Measurements from ENCODE around the gene OR8D1. TPM values are rescaled to one million over a fixed set of nuclear protein-coding genes. Genes with fewer than 3 reads are reported as not detected.
A peak's percentile ranks its signal among the peaks of the same experiment; 100 is the strongest.
"Not testable (repeated sequence)": the region's sequence is repeated elsewhere in the genome, so short reads cannot be mapped to it uniquely, and the experiment has no call there.

Gene OR8D1
- total and polyA plus RNA-seq, 2 of the 8 experiments (the other 6 are each of a cell fraction or from before 2014, with no cell fraction given) = not detected

GRCh38 chr11:124274000-124274399 lies 39.7 kb downstream of the OR8D1 start (continued):
- TF ChIP-seq, protein P1, sequence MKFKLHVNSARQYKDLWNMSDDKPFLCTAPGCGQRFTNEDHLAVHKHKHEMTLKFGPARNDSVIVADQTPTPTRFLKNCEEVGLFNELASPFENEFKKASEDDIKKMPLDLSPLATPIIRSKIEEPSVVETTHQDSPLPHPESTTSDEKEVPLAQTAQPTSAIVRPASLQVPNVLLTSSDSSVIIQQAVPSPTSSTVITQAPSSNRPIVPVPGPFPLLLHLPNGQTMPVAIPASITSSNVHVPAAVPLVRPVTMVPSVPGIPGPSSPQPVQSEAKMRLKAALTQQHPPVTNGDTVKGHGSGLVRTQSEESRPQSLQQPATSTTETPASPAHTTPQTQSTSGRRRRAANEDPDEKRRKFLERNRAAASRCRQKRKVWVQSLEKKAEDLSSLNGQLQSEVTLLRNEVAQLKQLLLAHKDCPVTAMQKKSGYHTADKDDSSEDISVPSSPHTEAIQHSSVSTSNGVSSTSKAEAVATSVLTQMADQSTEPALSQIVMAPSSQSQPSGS (IDR thresholded peaks at IDR 0.05; ENCODE audit: low read length) = no peak

GRCh38 chr11:124270886-124271285 lies 42.9 kb downstream of the OR8D1 start:
- H3K4me2 ChIP-seq (ENCODE audit: insufficient read depth in 1 of 2, low read depth in 2 of 2, low read length in 2 of 2); FAIRE-seq; H3K4me1 ChIP-seq (replicated peaks in 1 of 4; ENCODE audit: control insufficient read depth in 3 of 4, insufficient read depth in 4 of 4, low read length in 3 of 4); H3K14ac ChIP-seq (ENCODE audit: insufficient read length); H2BK20ac ChIP-seq (ENCODE audit: low read length); H4K8ac ChIP-seq (ENCODE audit: extremely low read depth, insufficient read depth, low read length); H4K20me1 ChIP-seq (replicated peaks in 1 of 2; ENCODE audit: control insufficient read depth in 1 of 2, insufficient read depth in 2 of 2, low read length in 2 of 2); H3K79me2 ChIP-seq (ENCODE audit: control insufficient read depth in 1 of 2, insufficient read depth in 2 of 2, low read length in 2 of 2); POLR2A ChIA-PET (ENCODE audit: partially characterized antibody); H4K5ac ChIP-seq (ENCODE audit: insufficient read length, low read depth, low read length); H3K36me3 ChIP-seq (ENCODE audit: control insufficient read depth in 2 of 4, insufficient read depth in 4 of 4, low read length in 3 of 4); H3K27ac ChIP-seq (ENCODE audit: low read depth, low read length); H2BK15ac ChIP-seq (ENCODE audit: low read length); H3K27me3 ChIP-seq (replicated peaks in 1 of 4; ENCODE audit: control insufficient read depth in 3 of 4, extremely low read depth in 1 of 4, insufficient read depth in 3 of 4, low read length in 3 of 4); H3K23me2 ChIP-seq (ENCODE audit: low read depth, low read length); H2BK12ac ChIP-seq (ENCODE audit: low read depth, low read length); H4K91ac ChIP-seq (replicated peaks; ENCODE audit: insufficient read length, low read length); H2BK120ac ChIP-seq (replicated peaks; ENCODE audit: low read depth, low read length); H3K9me3 ChIP-seq (ENCODE audit: insufficient read depth in 2 of 2, low read depth in 1 of 2, low read length in 1 of 2); H3K4ac ChIP-seq (replicated peaks; ENCODE audit: insufficient read length, low read depth, low read length); H3K9ac ChIP-seq (replicated peaks in 1 of 4; ENCODE audit: extremely low read depth in 1 of 4, low read depth in 3 of 4, low read length in 3 of 4); H2AK5ac ChIP-seq (ENCODE audit: low read depth, low read length); H3K23ac ChIP-seq (ENCODE audit: insufficient read length); H2BK5ac ChIP-seq (ENCODE audit: low read depth, low read length); DNase-seq (ENCODE audit: low read depth in 1 of 2, low spot score in 2 of 2); H3K18ac ChIP-seq (ENCODE audit: extremely low read depth, low read length); H3K56ac ChIP-seq (replicated peaks; ENCODE audit: insufficient read length, low read depth, low read length); H3K4me3 ChIP-seq (ENCODE audit: extremely low read depth in 1 of 4, insufficient read depth in 2 of 4, low read depth in 3 of 4, low read length in 4 of 4); H3K79me1 ChIP-seq (ENCODE audit: low read depth, low read length): not testable (repeated sequence)
- peak overlapping the region; percentile 40; the same call in 1 of the 2 replicates for H2AFZ ChIP-seq (ENCODE audit: low read length)
- WGBS, 2 experiments (ENCODE audit: extremely low coverage in 1 of 2, insufficient coverage in 1 of 2, insufficient read length in 1 of 2, insufficient replicate concordance in 2 of 2, low coverage in 1 of 2, low lambda C conversion rate in 2 of 2, missing lambda C conversion rate in 1 of 2) = 79% methylated on average over 7 of the region's 7 CpGs; no CpG with 5 or more reads in 1 of the 2 experiments
- CTCF ChIA-PET (ENCODE audit: partially characterized antibody) = interaction anchor here (0.6 to 0.8 kb wide), 2 partner anchors 68 to 199 kb away, joined by 3 read pairs; no protein-coding TSS in a partner anchor
